ENCODE results near the gene MYL2. TPM values are rescaled to one million over a fixed set of nuclear protein-coding genes. Genes with fewer than 3 reads are reported as not detected.

MYL2 gene
- total and polyA plus RNA-seq, 3 donors from 2014 or later, result 0.55 to 131 (median 1.9) TPM

- 42 to 53% methylated on average over 3 of the region's 3 CpGs for WGBS, 2 donors
- Histone ChIP-seq H3K27ac (no peak overlapping the region), H3K36me3 (ENCODE audit: low read depth, missing control alignments) (no peaks in the 10 kb centered on the region), H3K9me3 (no peaks in the 10 kb centered on the region), H3K27me3 (no peaks in the 10 kb centered on the region), H3K4me3 (no peak overlapping the region), H3K4me1 (no peaks in the 10 kb centered on the region)
- DNase-seq, result no peak
- intact Hi-C loops (cut with DNase I; ENCODE audit: low total_unique reads), result no loop called here
- TF ChIP-seq POLR2A (IDR thresholded peaks at IDR 0.05), result no peak
- TF ChIP-seq CTCF (IDR thresholded peaks at IDR 0.05), result no peak
Measured at GRCh38 chr12:110906083-110906482, 14.3 kb downstream of the MYL2 start.

- DNase-seq, result no peak
- no peaks in the 10 kb centered on the region for H3K27me3 ChIP-seq
- intact Hi-C loops (cut with DNase I; ENCODE audit: low total_unique reads), result no loop called here
- no peaks in the 10 kb centered on the region for H3K4me1 ChIP-seq
- no peak overlapping the region for H3K27ac ChIP-seq
- H3K36me3 ChIP-seq (ENCODE audit: low read depth, missing control alignments), result no peaks in the 10 kb centered on the region
- no peak overlapping the region for H3K4me3 ChIP-seq
- H3K9me3 ChIP-seq, result no peaks in the 10 kb centered on the region
- TF ChIP-seq POLR2A (IDR thresholded peaks at IDR 0.05), result no peak
- TF ChIP-seq CTCF (IDR thresholded peaks at IDR 0.05), result no peak
- WGBS, 2 donors, result 91 to 95% methylated on average over 4 of the region's 4 CpGs
Measured at GRCh38 chr12:110903511-110903910, 16.9 kb downstream of the MYL2 start.

- no peaks in the 10 kb centered on the region for H3K4me1 ChIP-seq
- WGBS, 2 donors, result 83 to 84% methylated on average over 4 of the region's 4 CpGs
Measured at GRCh38 chr12:110901401-110901800, 19.0 kb downstream of the MYL2 start.

GRCh38 chr12:110896559-110896958 lies 23.8 kb downstream of the MYL2 start:
- Histone ChIP-seq H3K9me3 (no peaks in the 10 kb centered on the region), H3K36me3 (ENCODE audit: low read depth, missing control alignments) (no peaks in the 10 kb centered on the region), H3K27ac (no peak overlapping the region), H3K4me3 (no peak overlapping the region), H3K4me1 (no peaks in the 10 kb centered on the region), H3K27me3 (no peaks in the 10 kb centered on the region)
- TF ChIP-seq CTCF (IDR thresholded peaks at IDR 0.05) (no peak), POLR2A (IDR thresholded peaks at IDR 0.05) (no peak)
- no peak for DNase-seq
- 84 to 85% methylated on average over 3 of the region's 3 CpGs for WGBS, 2 donors
- intact Hi-C loops (cut with DNase I; ENCODE audit: low total_unique reads), result no loop called here

More at GRCh38 chr12:110901401-110901800, 19.0 kb downstream of the MYL2 start:
- H3K4me3 ChIP-seq, result no peak overlapping the region
- H3K36me3 ChIP-seq (ENCODE audit: low read depth, missing control alignments), result no peaks in the 10 kb centered on the region
- TF ChIP-seq CTCF (IDR thresholded peaks at IDR 0.05) (no peak), POLR2A (IDR thresholded peaks at IDR 0.05) (no peak)
- intact Hi-C loops (cut with DNase I; ENCODE audit: low total_unique reads), result no loop called here
- H3K9me3 ChIP-seq, result no peaks in the 10 kb centered on the region
- no peak for DNase-seq
- no peaks in the 10 kb centered on the region for H3K27me3 ChIP-seq
- H3K27ac ChIP-seq, result no peak overlapping the region

GRCh38 chr12:110893956-110894355 lies 26.4 kb downstream of the MYL2 start:
- DNase-seq, result no peak
- Histone ChIP-seq H3K36me3 (ENCODE audit: low read depth, missing control alignments) (no peaks in the 10 kb centered on the region), H3K4me3 (no peak overlapping the region), H3K4me1 (no peaks in the 10 kb centered on the region), H3K27me3 (no peaks in the 10 kb centered on the region), H3K9me3 (no peaks in the 10 kb centered on the region), H3K27ac (no peak overlapping the region)
- intact Hi-C loops (cut with DNase I; ENCODE audit: low total_unique reads), result no loop called here
- 75 to 77% methylated on average over 3 of the region's 3 CpGs for WGBS, 2 donors
- no peak for TF ChIP-seq POLR2A (IDR thresholded peaks at IDR 0.05)
- no peak for TF ChIP-seq CTCF (IDR thresholded peaks at IDR 0.05)
